Testis (tissue), 3 donors: ENCODE results near the gene RPAP3. TPM values are rescaled to one million over a fixed set of nuclear protein-coding genes. Genes with fewer than 3 reads are reported as not detected.

Experiments used
- DNase-seq: peaks from one replicate; pipeline ENCODE4 v3.0.0-alpha.2; 2019
- H3K27ac ChIP-seq, 2 donors: fragments of 200-600 bp; sonication (generic); one replicate each; pipeline ENCODE4 v1.5.1; 2019
- H3K27me3 ChIP-seq: fragments of 200-600 bp; sonication (generic); one replicate; pipeline ENCODE4 v1.5.1; 2019
- H3K36me3 ChIP-seq: fragments of 200-600 bp; sonication (generic); one replicate; pipeline ENCODE4 v1.5.1; 2017; ENCODE audit warnings: low read depth; ENCODE audit errors: missing control alignments
- H3K4me1 ChIP-seq: fragments of 200-600 bp; sonication (generic); one replicate; pipeline ENCODE4 v1.5.1; 2019
- H3K4me3 ChIP-seq, 2 donors: fragments of 200-600 bp; sonication (generic); one replicate each; pipeline ENCODE4 v1.5.1; 2017 to 2019
- H3K9me3 ChIP-seq: fragments of 200-600 bp; sonication (generic); one replicate; pipeline ENCODE4 v1.5.1; 2017
- POLR2A ChIP-seq: fragments of 450-650 bp; IDR thresholded peaks from one replicate; pipeline ENCODE4 v1.6.1; 2017; ENCODE audit warnings: antibody characterized with exemption, mild to moderate bottlenecking, moderate library complexity
- WGBS, 2 donors: methylation state at CpG; one replicate each; pipeline ENCODE4 v1.1.5; 2018; 5-methylcytosine and 5-hydroxymethylcytosine counted together
- intact Hi-C: fragments of 100-400 bp; cut with DNase I; formaldehyde crosslinking; loops from one replicate; pipeline ENCODE4 v1.15.1; 2023; ENCODE audit warnings: low total_unique reads
- polyA plus RNA-seq: library from polyadenylated mRNA; stranded (reverse); fragments of 350-450 nt; fragmentation: Illumina TruSeq; extraction: RNeasy Lipid Tissue Mini Kit (QIAGEN cat#74804); gene quantifications from one replicate; pipeline ENCODE4 v1.2.3, GENCODE V29; 2014; ENCODE audit warnings: low read depth, low replicate concordance; ENCODE audit not compliant: insufficient read depth
- total RNA-seq, 2 donors: library from RNA; depleted of rRNA; stranded (reverse); fragments of >200 nt; gene quantifications; one replicate each; pipeline ENCODE4 v1.2.3, GENCODE V29; 2016
- TF ChIP-seq, protein P1 (sequence below), 3 experiments: fragments of 450-650 bp in 2 of 3; fragments of 200-600 bp in 1 of 3; sonication (generic) in 1 of 3; IDR thresholded peaks; one replicate each; pipeline ENCODE4 v1.5.1; 2016 to 2019; ENCODE audit warnings: antibody characterized with exemption in 3 of 3, mild to moderate bottlenecking in 2 of 3, moderate library complexity in 1 of 3

The RPAP3 gene
- total and polyA plus RNA-seq, 3 donors from 2014 or later, result 12.7 to 32.3 (median 25.0) TPM

DNA sequence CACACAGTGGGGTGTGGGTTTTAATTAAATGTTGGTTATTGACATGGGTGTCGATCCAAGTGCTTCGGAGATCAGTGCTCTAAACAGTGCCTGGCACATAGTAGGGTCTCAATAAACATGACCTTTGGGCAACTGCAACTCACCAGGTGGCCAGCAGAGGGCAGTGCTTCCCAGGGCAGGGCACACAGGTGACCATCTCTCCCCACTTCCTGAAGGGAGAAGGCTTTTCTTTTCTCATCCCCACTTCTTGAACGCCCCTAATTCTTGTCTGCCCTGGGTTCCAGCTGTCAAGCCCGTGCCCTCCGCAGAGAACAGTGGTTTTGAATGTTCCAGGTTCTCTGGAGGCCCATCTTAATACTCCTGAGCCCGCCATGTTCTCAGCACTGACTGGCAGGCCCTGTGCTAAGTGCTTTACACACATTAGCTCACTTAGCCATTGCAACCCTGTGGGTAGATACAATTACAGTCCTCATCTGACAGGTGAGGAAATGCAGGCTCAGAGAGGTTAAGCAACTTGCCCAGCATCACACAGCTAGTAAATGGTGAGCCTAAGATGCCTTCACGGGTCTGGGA, 36.5 kb upstream of the RPAP3 start:
- H3K4me1 ChIP-seq, result peaks cover 38% of the 10 kb centered on the region
- peak; percentile 74 for DNase-seq
- H3K36me3 ChIP-seq, result no peaks in the 10 kb centered on the region
- intact Hi-C loops, result no loop called here
- no peak overlapping the region for H3K4me3 ChIP-seq
- H3K27ac ChIP-seq, result no peak overlapping the region
- no peaks in the 10 kb centered on the region for H3K9me3 ChIP-seq
- WGBS, 2 donors, result 74 to 84% methylated on average over 7 of the region's 7 CpGs
- no peak for TF ChIP-seq POLR2A
- TF ChIP-seq, protein P1, sequence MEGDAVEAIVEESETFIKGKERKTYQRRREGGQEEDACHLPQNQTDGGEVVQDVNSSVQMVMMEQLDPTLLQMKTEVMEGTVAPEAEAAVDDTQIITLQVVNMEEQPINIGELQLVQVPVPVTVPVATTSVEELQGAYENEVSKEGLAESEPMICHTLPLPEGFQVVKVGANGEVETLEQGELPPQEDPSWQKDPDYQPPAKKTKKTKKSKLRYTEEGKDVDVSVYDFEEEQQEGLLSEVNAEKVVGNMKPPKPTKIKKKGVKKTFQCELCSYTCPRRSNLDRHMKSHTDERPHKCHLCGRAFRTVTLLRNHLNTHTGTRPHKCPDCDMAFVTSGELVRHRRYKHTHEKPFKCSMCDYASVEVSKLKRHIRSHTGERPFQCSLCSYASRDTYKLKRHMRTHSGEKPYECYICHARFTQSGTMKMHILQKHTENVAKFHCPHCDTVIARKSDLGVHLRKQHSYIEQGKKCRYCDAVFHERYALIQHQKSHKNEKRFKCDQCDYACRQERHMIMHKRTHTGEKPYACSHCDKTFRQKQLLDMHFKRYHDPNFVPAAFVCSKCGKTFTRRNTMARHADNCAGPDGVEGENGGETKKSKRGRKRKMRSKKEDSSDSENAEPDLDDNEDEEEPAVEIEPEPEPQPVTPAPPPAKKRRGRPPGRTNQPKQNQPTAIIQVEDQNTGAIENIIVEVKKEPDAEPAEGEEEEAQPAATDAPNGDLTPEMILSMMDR (IDR thresholded peaks at IDR 0.05), result peak; percentile 86 to 95 (median 87)
- no peaks in the 10 kb centered on the region for H3K27me3 ChIP-seq

DNA sequence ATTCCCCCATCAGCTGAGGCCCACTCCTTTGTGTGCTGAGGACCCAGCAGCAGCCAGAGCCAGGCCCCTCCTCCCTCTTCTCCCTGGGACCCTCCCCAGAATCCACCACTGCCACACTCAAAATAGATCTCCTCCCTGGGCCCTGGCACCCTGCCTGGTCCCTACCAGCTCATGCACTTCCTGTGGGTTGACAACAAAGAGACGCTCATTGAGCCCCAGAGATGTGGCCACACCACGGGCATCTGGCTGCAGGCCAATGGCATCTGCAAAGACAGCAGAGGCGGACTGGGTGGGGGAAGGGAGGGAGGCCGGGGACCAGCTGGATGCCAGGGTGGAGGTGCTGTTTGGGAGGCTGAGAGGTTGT, 35.5 kb upstream of the RPAP3 start:
- TF ChIP-seq, protein P1 (IDR thresholded peaks at IDR 0.05), result no peak
- no peak for TF ChIP-seq POLR2A
- DNase-seq, result peak; percentile 86
- H3K27ac ChIP-seq, result no peak overlapping the region
- H3K9me3 ChIP-seq, result no peaks in the 10 kb centered on the region
- intact Hi-C loops, result no loop called here
- peaks cover 48% of the 10 kb centered on the region for H3K4me1 ChIP-seq
- H3K36me3 ChIP-seq, result no peaks in the 10 kb centered on the region
- 20 to 33% methylated on average over 1 to 4 of the region's 4 CpGs for WGBS, 2 donors
- no peak overlapping the region for H3K4me3 ChIP-seq
- H3K27me3 ChIP-seq, result no peaks in the 10 kb centered on the region

DNA sequence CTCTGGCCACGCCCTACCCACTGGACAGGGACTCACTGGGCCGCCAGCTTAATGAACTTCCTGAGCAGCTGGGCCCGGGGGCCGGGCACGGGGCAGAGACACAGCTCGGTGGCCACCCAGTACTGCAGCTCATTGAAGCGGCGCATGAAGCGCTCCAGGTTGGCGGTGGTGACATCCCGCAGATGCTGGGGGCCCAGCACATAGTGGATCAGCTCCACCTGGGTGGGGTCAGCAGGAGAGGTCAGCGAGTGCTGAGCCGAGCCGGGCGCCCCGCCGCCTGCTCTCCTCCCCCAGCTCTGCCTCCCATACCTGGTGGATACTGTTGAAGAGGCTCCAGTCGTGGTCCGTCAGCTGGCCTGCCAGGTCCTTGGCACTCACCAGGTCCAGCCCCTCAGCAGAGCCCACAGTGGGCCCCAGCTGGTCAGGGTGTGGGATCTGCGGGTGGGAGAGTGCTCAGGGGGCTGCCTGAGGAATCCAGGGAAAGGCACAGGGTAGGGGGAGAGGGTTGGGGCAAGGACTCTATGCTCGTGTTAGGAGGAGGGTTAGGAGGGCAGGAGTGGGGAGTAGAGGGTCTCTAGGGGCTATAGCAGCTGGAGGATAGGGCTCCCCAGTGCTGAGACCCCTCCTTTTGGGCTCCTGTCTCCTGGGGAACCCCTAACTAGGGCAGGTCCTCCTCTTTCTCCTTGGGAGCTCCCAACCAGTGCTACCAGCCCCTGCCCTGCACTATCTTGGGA, 34.9 kb upstream of the RPAP3 start:
- Histone ChIP-seq H3K4me3 (no peak overlapping the region), H3K36me3 (no peaks in the 10 kb centered on the region), H3K4me1 (peaks cover 53% of the 10 kb centered on the region), H3K9me3 (no peaks in the 10 kb centered on the region), H3K27me3 (no peaks in the 10 kb centered on the region), H3K27ac (peak overlapping the region; percentile 8 to 83)
- TF ChIP-seq POLR2A, result no peak
- TF ChIP-seq, protein P1 (IDR thresholded peaks at IDR 0.05), result no peak
- WGBS, 2 donors, result 60 to 94% methylated on average over 8 to 19 of the region's 21 CpGs
- intact Hi-C loops, result no loop called here
- DNase-seq, result no peak

DNA sequence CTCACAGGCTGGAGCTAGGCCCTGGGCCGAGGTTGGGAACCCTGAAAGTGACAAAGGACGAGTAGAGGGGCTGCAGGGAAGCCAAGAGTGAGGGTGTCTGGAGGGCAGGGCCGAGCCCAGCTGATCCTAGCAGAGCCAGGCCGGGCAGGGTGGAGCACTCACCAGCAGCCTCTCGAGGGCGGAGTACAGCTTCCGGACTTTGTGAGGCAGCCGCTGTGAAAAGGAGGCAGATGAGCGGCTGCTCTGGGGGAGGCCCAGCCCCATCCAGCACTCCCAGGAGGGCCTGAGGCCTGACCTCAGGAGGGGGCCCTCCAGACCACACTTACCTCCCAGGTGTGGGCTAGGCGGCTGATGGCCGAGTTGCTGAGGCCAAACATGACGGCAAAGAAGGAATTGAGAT, 34.1 kb upstream of the RPAP3 start:
- H3K27ac ChIP-seq, result peak overlapping the region; percentile 8 to 83
- H3K9me3 ChIP-seq, result no peaks in the 10 kb centered on the region
- no peaks in the 10 kb centered on the region for H3K27me3 ChIP-seq
- no peak for DNase-seq
- H3K4me1 ChIP-seq, result peaks cover 61% of the 10 kb centered on the region
- TF ChIP-seq, protein P1 (IDR thresholded peaks at IDR 0.05), result no peak
- no peak for TF ChIP-seq POLR2A
- intact Hi-C loops, result no loop called here
- H3K4me3 ChIP-seq, result no peak overlapping the region
- WGBS, 2 donors, result 66 to 73% methylated on average over 5 to 12 of the region's 12 CpGs
- H3K36me3 ChIP-seq, result no peaks in the 10 kb centered on the region

DNA sequence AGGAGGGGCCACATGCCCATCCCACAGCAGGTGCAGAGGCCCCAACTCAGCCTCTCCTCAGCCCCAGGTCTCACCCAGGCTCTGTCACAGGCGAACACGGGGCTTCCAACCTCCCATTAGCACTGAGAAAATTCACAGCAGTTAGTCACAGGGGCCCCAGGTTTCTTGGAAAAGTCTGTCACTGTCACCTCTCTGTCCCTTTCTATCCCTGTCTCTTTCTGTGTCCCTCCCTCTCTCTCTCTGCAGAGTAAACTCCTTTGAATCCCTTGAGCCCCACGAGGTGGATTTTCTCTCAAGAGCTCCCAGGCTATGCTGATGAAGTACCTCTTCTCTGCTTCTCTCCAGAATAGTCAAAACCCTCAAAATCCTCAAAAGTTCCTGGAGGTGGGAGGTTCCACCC, 33.5 kb upstream of the RPAP3 start:
- peaks cover 68% of the 10 kb centered on the region for H3K4me1 ChIP-seq
- intact Hi-C loops, result no loop called here

More for the DNA sequence above, 33.5 kb upstream of the RPAP3 start:
- TF ChIP-seq, protein P1 (IDR thresholded peaks at IDR 0.05), result no peak
- TF ChIP-seq POLR2A, result no peak
- 81 to 86% methylated on average over 3 of the region's 3 CpGs for WGBS, 2 donors
- Histone ChIP-seq H3K9me3 (no peaks in the 10 kb centered on the region), H3K4me3 (no peak overlapping the region), H3K27me3 (no peaks in the 10 kb centered on the region), H3K36me3 (no peaks in the 10 kb centered on the region), H3K27ac (peak overlapping the region in 1 of 2 donors; percentile 83)
- no peak for DNase-seq
